ENCODE results near the gene TTBK1. TPM values are rescaled to one million over a fixed set of nuclear protein-coding genes. Genes with fewer than 3 reads are reported as not detected.

The TTBK1 gene
- polyA plus RNA-seq, 1 of the 3 experiments (the other 2 are of a cell fraction), result 0.94 TPM

- no peak for TF ChIP-seq NFIC (IDR thresholded peaks at IDR 0.05; ENCODE audit: borderline replicate concordance)
- no peak for TF ChIP-seq REST (IDR thresholded peaks at IDR 0.05; ENCODE audit: low read depth, low read length)
- TF ChIP-seq EP300 (IDR thresholded peaks at IDR 0.05; ENCODE audit: borderline replicate concordance in 1 of 2, low read depth in 1 of 2, low read length in 1 of 2), result no peak
- TF ChIP-seq RAD21 (IDR thresholded peaks at IDR 0.05; ENCODE audit: low read length), result no peak
- no peak for TF ChIP-seq CHD2 (IDR thresholded peaks at IDR 0.05; ENCODE audit: low read length, partially characterized antibody)
- no peak for TF ChIP-seq USF1 (IDR thresholded peaks at IDR 0.05; ENCODE audit: borderline replicate concordance, low read depth)
- TF ChIP-seq FOXM1 (IDR thresholded peaks at IDR 0.05; ENCODE audit: low read depth), result no peak
- TF ChIP-seq JUND (IDR thresholded peaks at IDR 0.05), result no peak
- no peak for TF ChIP-seq SMC3 (IDR thresholded peaks at IDR 0.05; ENCODE audit: low read depth, low read length)
- no peak for TF ChIP-seq ELF1 (IDR thresholded peaks at IDR 0.05)
- TF ChIP-seq MAX (IDR thresholded peaks at IDR 0.05; ENCODE audit: low read depth), result no peak
- no peak for TF ChIP-seq TAF1 (IDR thresholded peaks at IDR 0.05; ENCODE audit: borderline replicate concordance, low read depth, low read length)
- no peak for TF ChIP-seq TEAD4 (IDR thresholded peaks at IDR 0.05; ENCODE audit: borderline replicate concordance, insufficient read depth)
- no peak for TF ChIP-seq RXRA (IDR thresholded peaks at IDR 0.05; ENCODE audit: borderline replicate concordance, low read depth)
- TF ChIP-seq EZH2phosphoT487 (IDR thresholded peaks at IDR 0.05; ENCODE audit: borderline replicate concordance, low read depth), result no peak
- no peak for TF ChIP-seq CTCF (IDR thresholded peaks at IDR 0.05)
- no peak for TF ChIP-seq GABPA (IDR thresholded peaks at IDR 0.05; ENCODE audit: low read depth)
- TF ChIP-seq TCF12 (IDR thresholded peaks at IDR 0.05), result no peak
- H3K4me1 ChIP-seq (ENCODE audit: control insufficient read depth in 1 of 2, insufficient read depth in 2 of 2, low read depth in 1 of 2, low read length in 1 of 2), result no peaks in the 10 kb centered on the region
- ChIA-PET POLR2A (no interaction called here), CTCF (interaction anchor here (1.0 kb wide), 1 partner anchor 23 kb away, joined by 3 read pairs; no protein-coding TSS in a partner anchor)
- no peaks in the 10 kb centered on the region for H3F3A ChIP-seq (replicated peaks; ENCODE audit: insufficient read depth)
- 81% methylated on average over 2 of the region's 2 CpGs for WGBS (ENCODE audit: low lambda C conversion rate)
- H3K9me2 ChIP-seq, result no peaks in the 10 kb centered on the region
- H3K79me2 ChIP-seq (ENCODE audit: insufficient read depth), result no peaks in the 10 kb centered on the region
- H3K27me3 ChIP-seq (ENCODE audit: insufficient read depth), result peaks cover 1% of the 10 kb centered on the region; the same call in 1 of the 2 replicates
- no peaks in the 10 kb centered on the region for H4K20me1 ChIP-seq (ENCODE audit: insufficient read depth)
- no peak overlapping the region for H3K27ac ChIP-seq (ENCODE audit: low read depth in 2 of 2, low read length in 1 of 2)
- H3K9ac ChIP-seq, result no peak overlapping the region
- H3K36me3 ChIP-seq (replicated peaks in 1 of 2; ENCODE audit: control insufficient read depth in 1 of 2, insufficient read depth in 2 of 2, low read length in 1 of 2), result no peaks in the 10 kb centered on the region
- no peaks in the 10 kb centered on the region for H3K9me3 ChIP-seq
- H2AFZ ChIP-seq (ENCODE audit: low read depth), result no peak overlapping the region
- no peak overlapping the region for H3K4me2 ChIP-seq
- DNase-seq, result no peak
- no peak overlapping the region for H3K4me3 ChIP-seq (ENCODE audit: low read depth in 2 of 2, low read length in 1 of 2)
Observed at GRCh38 chr6:43291708-43292107, 48.4 kb downstream of the TTBK1 start.
